ENCODE results near the gene CDC20B. TPM values are rescaled to one million over a fixed set of nuclear protein-coding genes. Genes with fewer than 3 reads are reported as not detected.
A peak's percentile ranks its signal among the peaks of the same experiment; 100 is the strongest.

The CDC20B gene
- polyA plus RNA-seq, 1 experiment, result not detected

DNA sequence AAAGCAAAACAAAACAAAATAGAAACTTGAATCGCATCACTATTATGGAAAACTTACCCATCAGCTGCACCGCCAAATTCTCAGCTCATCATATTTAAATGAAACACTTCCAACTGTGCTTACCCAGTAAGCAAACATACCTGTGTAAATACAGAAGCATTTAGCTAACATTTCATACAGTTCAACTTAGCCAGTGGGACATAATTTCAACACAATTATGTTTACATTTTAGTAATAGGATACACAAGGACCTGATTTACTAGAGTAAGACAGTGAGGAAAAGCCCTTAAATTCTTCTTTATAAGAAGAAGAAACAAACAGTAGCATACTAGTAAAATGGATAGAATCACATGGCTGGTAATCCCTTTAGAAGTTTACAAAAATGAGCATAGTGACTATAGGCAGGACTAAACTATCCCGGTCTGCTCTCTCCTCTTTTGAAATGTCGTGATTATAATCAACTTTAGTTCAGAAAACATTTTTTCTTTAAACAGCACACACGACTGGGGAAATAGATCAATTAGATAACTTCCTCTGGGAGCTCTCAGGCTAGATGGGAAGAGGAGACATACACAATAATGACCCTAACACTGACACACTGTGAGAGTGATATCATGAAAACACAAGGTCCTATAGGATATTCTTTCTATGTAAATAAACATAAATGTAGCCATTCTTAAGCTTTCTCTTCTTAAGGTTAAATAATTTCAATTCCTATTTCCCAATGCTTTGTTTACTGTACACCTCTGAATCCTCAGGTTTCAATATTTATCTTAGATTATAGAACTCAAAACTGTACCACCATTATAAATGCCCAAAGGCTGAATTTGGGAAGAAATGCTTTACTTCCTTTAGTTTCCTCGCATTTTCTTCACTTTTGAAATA, 15.9 kb upstream of the CDC20B start:
- Histone ChIP-seq H3K36me3 (ENCODE audit: control insufficient read depth, insufficient read depth, low read length) (no peaks in the 10 kb centered on the region), H3K27me3 (ENCODE audit: control insufficient read depth, insufficient read depth, low read length) (peaks cover 20% of the 10 kb centered on the region), H3K4me3 (ENCODE audit: low read depth, low read length) (no peak overlapping the region)
- CTCF ChIA-PET, result interaction anchor here (0.7 to 0.9 kb wide), 2 partner anchors 16 to 37 kb away, joined by 3 to 4 read pairs; partner anchors contain the start of gene CDC20B
- DNase-seq (ENCODE audit: low read depth), result no peak
- TF ChIP-seq, protein P1, sequence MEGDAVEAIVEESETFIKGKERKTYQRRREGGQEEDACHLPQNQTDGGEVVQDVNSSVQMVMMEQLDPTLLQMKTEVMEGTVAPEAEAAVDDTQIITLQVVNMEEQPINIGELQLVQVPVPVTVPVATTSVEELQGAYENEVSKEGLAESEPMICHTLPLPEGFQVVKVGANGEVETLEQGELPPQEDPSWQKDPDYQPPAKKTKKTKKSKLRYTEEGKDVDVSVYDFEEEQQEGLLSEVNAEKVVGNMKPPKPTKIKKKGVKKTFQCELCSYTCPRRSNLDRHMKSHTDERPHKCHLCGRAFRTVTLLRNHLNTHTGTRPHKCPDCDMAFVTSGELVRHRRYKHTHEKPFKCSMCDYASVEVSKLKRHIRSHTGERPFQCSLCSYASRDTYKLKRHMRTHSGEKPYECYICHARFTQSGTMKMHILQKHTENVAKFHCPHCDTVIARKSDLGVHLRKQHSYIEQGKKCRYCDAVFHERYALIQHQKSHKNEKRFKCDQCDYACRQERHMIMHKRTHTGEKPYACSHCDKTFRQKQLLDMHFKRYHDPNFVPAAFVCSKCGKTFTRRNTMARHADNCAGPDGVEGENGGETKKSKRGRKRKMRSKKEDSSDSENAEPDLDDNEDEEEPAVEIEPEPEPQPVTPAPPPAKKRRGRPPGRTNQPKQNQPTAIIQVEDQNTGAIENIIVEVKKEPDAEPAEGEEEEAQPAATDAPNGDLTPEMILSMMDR (IDR thresholded peaks at IDR 0.05; ENCODE audit: insufficient read depth, low read depth, low read length), result no peak
- POLR2A ChIA-PET, result no interaction called here

DNA sequence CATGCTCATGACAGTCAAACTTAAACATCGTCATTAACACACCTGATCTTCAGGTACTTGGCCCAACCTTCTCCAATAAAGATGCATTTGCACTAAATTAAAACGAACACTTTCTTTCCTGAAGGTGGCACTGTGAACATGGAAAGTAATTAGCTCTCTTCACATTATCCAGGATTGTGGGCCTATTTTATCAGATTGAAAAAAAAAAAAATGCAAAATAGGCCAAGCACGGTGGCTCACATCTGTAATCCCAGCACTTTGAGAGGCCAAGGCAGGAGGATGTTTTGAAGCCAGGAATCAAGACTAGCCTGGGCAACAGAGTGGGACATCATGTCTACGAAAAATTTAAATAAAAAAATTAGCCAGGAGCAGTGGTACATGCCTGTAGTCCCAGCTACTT, 14.4 kb upstream of the CDC20B start:
- Histone ChIP-seq H3K27me3 (ENCODE audit: control insufficient read depth, insufficient read depth, low read length) (peaks cover 17% of the 10 kb centered on the region), H3K4me3 (ENCODE audit: low read depth, low read length) (no peak overlapping the region), H3K36me3 (ENCODE audit: control insufficient read depth, insufficient read depth, low read length) (no peaks in the 10 kb centered on the region)
- no peak for DNase-seq (ENCODE audit: low read depth)
- CTCF ChIA-PET, result no interaction called here
- TF ChIP-seq, protein P1 (IDR thresholded peaks at IDR 0.05; ENCODE audit: insufficient read depth, low read depth, low read length), result no peak
- POLR2A ChIA-PET, result no interaction called here

DNA sequence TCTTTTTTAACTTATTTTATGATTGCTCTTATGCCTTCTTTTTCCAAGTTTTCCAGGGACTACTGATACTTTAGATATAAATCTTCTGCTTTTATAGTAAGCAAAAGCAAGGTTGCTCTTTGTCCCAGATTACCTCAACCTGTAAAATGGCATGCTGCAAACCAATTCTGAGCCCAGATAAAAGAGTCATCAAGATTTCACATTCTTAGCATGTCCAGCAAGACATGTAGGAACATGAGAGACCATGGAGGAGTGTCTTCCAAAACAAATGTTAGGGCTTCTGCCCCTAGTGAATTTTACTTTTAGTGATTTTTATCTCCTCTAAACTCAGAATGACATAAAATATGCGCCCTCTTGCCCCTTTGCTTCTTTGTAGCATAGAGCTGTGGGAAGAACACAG, 7.0 kb upstream of the CDC20B start:
- DNase-seq (ENCODE audit: low read depth), result no peak
- ChIA-PET CTCF (interaction anchor here (1.2 kb wide), 1 partner anchor 46 kb away, joined by 3 read pairs; no protein-coding TSS in a partner anchor), POLR2A (no interaction called here)
- Histone ChIP-seq H3K4me3 (ENCODE audit: low read depth, low read length) (no peak overlapping the region), H3K27me3 (ENCODE audit: control insufficient read depth, insufficient read depth, low read length) (peaks cover 24% of the 10 kb centered on the region), H3K36me3 (ENCODE audit: control insufficient read depth, insufficient read depth, low read length) (no peaks in the 10 kb centered on the region)
- TF ChIP-seq, protein P1 (IDR thresholded peaks at IDR 0.05; ENCODE audit: insufficient read depth, low read depth, low read length), result no peak

DNA sequence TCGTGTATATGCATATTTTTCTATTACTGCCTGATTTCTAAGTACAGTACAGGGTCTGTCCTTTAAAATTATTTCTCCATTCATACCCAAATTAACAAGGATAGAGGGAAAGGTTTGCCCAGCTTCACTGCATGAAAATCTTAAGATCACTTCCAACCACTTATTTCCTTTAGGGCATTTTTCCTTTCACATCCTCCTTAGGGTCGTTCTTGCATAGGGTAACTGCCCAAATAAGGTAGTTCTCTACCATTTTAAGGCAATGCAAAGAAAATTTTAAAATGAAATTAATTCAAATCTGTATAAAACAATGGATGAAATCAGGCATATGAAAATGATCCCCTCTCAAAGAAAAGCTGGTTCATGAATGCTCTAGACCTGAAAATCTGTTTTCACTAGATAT, 4.1 kb upstream of the CDC20B start:
- TF ChIP-seq, protein P1 (IDR thresholded peaks at IDR 0.05; ENCODE audit: insufficient read depth, low read depth, low read length), result no peak
- no peak for DNase-seq (ENCODE audit: low read depth)
- CTCF ChIA-PET, result interaction anchor here (1.4 kb wide), 1 partner anchor 43 kb away, joined by 3 read pairs; no protein-coding TSS in a partner anchor
- POLR2A ChIA-PET, result no interaction called here
- H3K4me3 ChIP-seq (ENCODE audit: low read depth, low read length), result no peak overlapping the region
- no peaks in the 10 kb centered on the region for H3K36me3 ChIP-seq (ENCODE audit: control insufficient read depth, insufficient read depth, low read length)
- peaks cover 28% of the 10 kb centered on the region for H3K27me3 ChIP-seq (ENCODE audit: control insufficient read depth, insufficient read depth, low read length)

DNA sequence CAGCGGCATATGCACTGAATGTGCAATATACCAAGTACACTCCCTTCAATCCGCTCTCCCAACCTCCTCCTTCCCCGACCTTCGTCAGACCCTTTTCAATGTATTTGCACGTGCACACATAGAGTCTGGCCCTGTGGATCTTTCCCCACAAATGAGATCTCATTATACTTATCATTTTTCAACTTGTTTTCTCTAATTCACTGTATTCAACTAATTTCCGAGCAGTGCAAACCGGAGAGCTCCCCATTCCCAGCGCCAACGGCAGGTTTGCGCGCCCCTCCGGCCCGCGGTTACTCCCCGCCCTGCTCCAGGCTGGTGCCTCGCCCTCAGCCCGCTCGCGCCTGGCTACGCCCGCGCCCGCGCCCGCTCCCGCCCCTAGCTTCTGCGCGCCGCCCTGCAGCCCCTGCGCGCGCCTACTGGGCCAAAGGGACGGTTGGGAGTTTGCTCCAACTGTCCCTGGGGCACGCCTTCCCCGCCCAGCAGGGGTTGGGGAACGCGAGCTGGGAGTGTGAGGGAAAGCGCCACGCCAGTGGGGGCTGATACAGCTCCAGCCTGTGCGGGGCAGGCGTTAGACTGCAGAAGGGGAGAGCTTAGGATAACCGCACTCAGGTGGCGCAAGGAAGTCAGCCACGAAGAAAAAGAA, 3.3 kb upstream of the CDC20B start:
- no peaks in the 10 kb centered on the region for H3K36me3 ChIP-seq (ENCODE audit: control insufficient read depth, insufficient read depth, low read length)
- POLR2A ChIA-PET, result interaction anchor here (0.6 kb wide), 1 partner anchor 929 kb away, joined by 4 read pairs; no protein-coding TSS in a partner anchor
- CTCF ChIA-PET, result interaction anchor here (0.6 to 1.4 kb wide), 4 partner anchors 16 to 803 kb away, joined by 3 to 4 read pairs (median 3); partner anchors contain the start of gene GPX8
- H3K4me3 ChIP-seq (ENCODE audit: low read depth, low read length), result no peak overlapping the region
- DNase-seq (ENCODE audit: low read depth), result no peak
- TF ChIP-seq, protein P1 (IDR thresholded peaks at IDR 0.05; ENCODE audit: insufficient read depth, low read depth, low read length), result 0 out of 2 replicates have a peak, but pooled peaks have one; percentile 11
- H3K27me3 ChIP-seq (ENCODE audit: control insufficient read depth, insufficient read depth, low read length), result peaks cover 27% of the 10 kb centered on the region
